ENCODE data around the gene CAPN13. TPM values are rescaled to one million over a fixed set of nuclear protein-coding genes. Genes with fewer than 3 reads are reported as not detected.

The CAPN13 gene
- polyA plus RNA-seq, 1 of the 3 experiments (the other 2 are of a cell fraction): not detected

GRCh38 chr2:30776831-30777635, 30.2 kb downstream of the CAPN13 start (continued):
- TF ChIP-seq EP300 (IDR thresholded peaks at IDR 0.05; ENCODE audit: borderline replicate concordance in 1 of 2, low read depth in 1 of 2, low read length in 1 of 2) (no peak), SMC3 (IDR thresholded peaks at IDR 0.05; ENCODE audit: low read depth, low read length) (no peak), TAF1 (IDR thresholded peaks at IDR 0.05; ENCODE audit: borderline replicate concordance, low read depth, low read length) (no peak), NRF1 (IDR thresholded peaks at IDR 0.05; ENCODE audit: low read depth, low read length) (no peak), GABPA (IDR thresholded peaks at IDR 0.05; ENCODE audit: low read depth) (no peak), JUND (IDR thresholded peaks at IDR 0.05) (no peak), MEF2A (IDR thresholded peaks at IDR 0.05; ENCODE audit: borderline replicate concordance, low read depth) (no peak), GATA2 (CRISPR knock-in tag; IDR thresholded peaks at IDR 0.05) (no peak), FOXJ3 (CRISPR knock-in tag; IDR thresholded peaks at IDR 0.05) (no peak), MXI1 (IDR thresholded peaks at IDR 0.05; ENCODE audit: low read depth, low read length) (no peak)

GRCh38 chr2:30775833-30776232, 31.4 kb downstream of the CAPN13 start:
- POLR2A ChIA-PET: no interaction called here
- WGBS (ENCODE audit: low lambda C conversion rate): 53% methylated on average over 7 of the region's 7 CpGs
- H3K4me3 ChIP-seq (ENCODE audit: low read depth in 2 of 2, low read length in 1 of 2): no peak overlapping the region
- CTCF ChIA-PET: interaction anchor here (1.0 to 1.9 kb wide), 6 partner anchors 11 to 557 kb away, joined by 3 to 6 read pairs (median 4); partner anchors contain the start of gene GALNT14
- DNase-seq: peak; percentile 52
- peaks cover 0 to 32% of the 10 kb centered on the region in 2 experiments; a peak in 2 of 4 replicates for H3K4me1 ChIP-seq (ENCODE audit: control insufficient read depth in 1 of 2, insufficient read depth in 2 of 2, low read depth in 1 of 2, low read length in 1 of 2)
- H3K9me3 ChIP-seq: no peaks in the 10 kb centered on the region
- no peaks in the 10 kb centered on the region for H4K20me1 ChIP-seq (ENCODE audit: insufficient read depth)
- no peaks in the 10 kb centered on the region for H3K9me2 ChIP-seq
- H3K27me3 ChIP-seq (ENCODE audit: insufficient read depth): no peaks in the 10 kb centered on the region
- H3K9ac ChIP-seq: no peak overlapping the region
- no peaks in the 10 kb centered on the region for H3K36me3 ChIP-seq (replicated peaks in 1 of 2; ENCODE audit: control insufficient read depth in 1 of 2, insufficient read depth in 2 of 2, low read length in 1 of 2)
- no peak overlapping the region for H3K27ac ChIP-seq (ENCODE audit: low read depth in 2 of 2, low read length in 1 of 2)
- H3K4me2 ChIP-seq: no peak overlapping the region
- H3F3A ChIP-seq (replicated peaks; ENCODE audit: insufficient read depth): no peaks in the 10 kb centered on the region
- no peaks in the 10 kb centered on the region for H3K79me2 ChIP-seq (ENCODE audit: insufficient read depth)
- no peak overlapping the region for H2AFZ ChIP-seq (ENCODE audit: low read depth)
- TF ChIP-seq MXI1 (IDR thresholded peaks at IDR 0.05; ENCODE audit: low read depth, low read length) (no peak), RAD21 (IDR thresholded peaks at IDR 0.05; ENCODE audit: low read length) (no peak), TAF1 (IDR thresholded peaks at IDR 0.05; ENCODE audit: borderline replicate concordance, low read depth, low read length) (no peak), TEAD4 (IDR thresholded peaks at IDR 0.05; ENCODE audit: borderline replicate concordance, insufficient read depth) (no peak), RCOR1 (IDR thresholded peaks at IDR 0.05; ENCODE audit: low read length) (no peak), TCF12 (IDR thresholded peaks at IDR 0.05) (no peak), NFIC (IDR thresholded peaks at IDR 0.05; ENCODE audit: borderline replicate concordance) (no peak), YY1 (IDR thresholded peaks at IDR 0.05; ENCODE audit: low read depth) (no peak), MAX (IDR thresholded peaks at IDR 0.05; ENCODE audit: low read depth) (no peak), ZBTB33 (IDR thresholded peaks at IDR 0.05; ENCODE audit: borderline replicate concordance, low read depth) (no peak), JUND (IDR thresholded peaks at IDR 0.05) (no peak), SMC3 (IDR thresholded peaks at IDR 0.05; ENCODE audit: low read depth, low read length) (no peak), USF1 (IDR thresholded peaks at IDR 0.05; ENCODE audit: borderline replicate concordance, low read depth) (no peak), REST (IDR thresholded peaks at IDR 0.05; ENCODE audit: low read depth, low read length) (no peak), FOSL2 (IDR thresholded peaks at IDR 0.05; ENCODE audit: borderline replicate concordance, low read depth) (no peak), ELF1 (IDR thresholded peaks at IDR 0.05) (no peak), EP300 (IDR thresholded peaks at IDR 0.05; ENCODE audit: borderline replicate concordance in 1 of 2, low read depth in 1 of 2, low read length in 1 of 2) (no peak), PBX3 (IDR thresholded peaks at IDR 0.05) (no peak), RXRA (IDR thresholded peaks at IDR 0.05; ENCODE audit: borderline replicate concordance, low read depth) (no peak), MEF2A (IDR thresholded peaks at IDR 0.05; ENCODE audit: borderline replicate concordance, low read depth) (no peak)

All from SK-N-SH (cell line).